ENCODE results near the gene KCNMB2. TPM values are rescaled to one million over a fixed set of nuclear protein-coding genes. Genes with fewer than 3 reads are reported as not detected.

The KCNMB2 gene
- total and polyA plus RNA-seq, 9 donors = 11.7 to 25.3 (median 17.2) TPM

- DNase-seq = no peak
- Histone ChIP-seq H3K36me3 (ENCODE audit: control insufficient read depth, insufficient read depth, low read length) (no peaks in the 10 kb centered on the region), H3K27me3 (ENCODE audit: control insufficient read depth, insufficient read depth, low read length) (no peaks in the 10 kb centered on the region), H3K4me3 (ENCODE audit: low read length) (no peak overlapping the region), H3K27ac (ENCODE audit: low read length) (no peak overlapping the region), H3K9me3 (replicated peaks; ENCODE audit: control insufficient read depth, low read depth, low read length) (no peaks in the 10 kb centered on the region), H3K4me1 (ENCODE audit: control insufficient read depth, insufficient read depth, low read length) (no peaks in the 10 kb centered on the region)
- WGBS (ENCODE audit: insufficient coverage) = no CpG with 5 or more reads among the region's 4 CpGs
Observed at GRCh38 chr3:178778589-178778988, 242.4 kb downstream of the KCNMB2 start.

- Histone ChIP-seq H3K27me3 (ENCODE audit: control insufficient read depth, insufficient read depth, low read length) (no peaks in the 10 kb centered on the region), H3K27ac (ENCODE audit: low read length) (no peak overlapping the region), H3K9me3 (replicated peaks; ENCODE audit: control insufficient read depth, low read depth, low read length) (peaks cover 8% of the 10 kb centered on the region), H3K4me3 (ENCODE audit: low read length) (no peak overlapping the region), H3K4me1 (ENCODE audit: control insufficient read depth, insufficient read depth, low read length) (no peaks in the 10 kb centered on the region), H3K36me3 (ENCODE audit: control insufficient read depth, insufficient read depth, low read length) (no peaks in the 10 kb centered on the region)
- no peak for DNase-seq
Observed at GRCh38 chr3:178785961-178786360, 249.7 kb downstream of the KCNMB2 start.

DNA sequence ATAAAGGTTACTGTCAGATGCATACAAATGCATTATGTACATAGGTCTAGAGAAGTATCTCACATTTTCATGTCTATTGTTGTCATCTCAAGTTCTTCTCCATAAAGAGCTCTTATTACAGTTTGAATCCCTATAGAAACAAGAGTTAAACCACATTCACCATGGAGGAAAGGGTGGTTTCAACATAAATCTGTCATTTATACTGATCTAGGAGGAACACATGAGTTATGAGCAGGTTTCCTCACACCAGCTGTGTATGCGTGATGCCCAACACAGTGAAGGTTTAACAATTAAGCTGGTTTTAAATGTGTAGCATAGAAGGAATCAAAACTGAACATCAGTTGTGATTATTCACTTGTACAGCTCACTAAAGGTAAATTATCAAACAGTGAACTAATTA, 251.7 kb downstream of the KCNMB2 start:
- no peaks in the 10 kb centered on the region for H3K27me3 ChIP-seq (ENCODE audit: control insufficient read depth, insufficient read depth, low read length)
- no CpG with 5 or more reads among the region's 1 CpG for WGBS (ENCODE audit: insufficient coverage)

DNA sequence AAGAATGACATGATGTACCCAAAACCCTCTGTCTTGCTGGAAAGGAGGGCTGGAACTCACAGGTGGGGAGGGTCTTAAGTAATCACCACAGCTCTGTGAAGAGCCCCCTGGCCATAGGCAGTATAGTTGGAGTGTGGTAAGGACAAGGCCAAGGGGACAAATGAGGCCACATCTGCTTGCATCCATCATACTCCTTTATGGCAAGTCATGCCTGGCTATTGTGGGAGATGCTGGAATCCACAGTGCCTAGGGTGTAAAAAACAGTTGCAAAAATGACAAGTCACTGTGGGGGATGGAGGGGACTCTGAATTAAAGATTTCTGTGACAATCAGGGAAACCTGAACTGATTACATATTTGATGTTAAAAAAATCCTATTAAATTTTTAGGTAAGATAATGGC, 258.5 kb downstream of the KCNMB2 start:
- H3K9me3 ChIP-seq (replicated peaks; ENCODE audit: control insufficient read depth, low read depth, low read length) = peaks cover 9% of the 10 kb centered on the region
- no peaks in the 10 kb centered on the region for H3K36me3 ChIP-seq (ENCODE audit: control insufficient read depth, insufficient read depth, low read length)
- no peak overlapping the region for H3K4me3 ChIP-seq (ENCODE audit: low read length)

More for the DNA sequence above, 251.7 kb downstream of the KCNMB2 start:
- H3K4me3 ChIP-seq (ENCODE audit: low read length) = no peak overlapping the region
- no peaks in the 10 kb centered on the region for H3K36me3 ChIP-seq (ENCODE audit: control insufficient read depth, insufficient read depth, low read length)
- peaks cover 9% of the 10 kb centered on the region for H3K9me3 ChIP-seq (replicated peaks; ENCODE audit: control insufficient read depth, low read depth, low read length)
- DNase-seq = no peak
- H3K4me1 ChIP-seq (ENCODE audit: control insufficient read depth, insufficient read depth, low read length) = no peaks in the 10 kb centered on the region
- no peak overlapping the region for H3K27ac ChIP-seq (ENCODE audit: low read length)

DNA sequence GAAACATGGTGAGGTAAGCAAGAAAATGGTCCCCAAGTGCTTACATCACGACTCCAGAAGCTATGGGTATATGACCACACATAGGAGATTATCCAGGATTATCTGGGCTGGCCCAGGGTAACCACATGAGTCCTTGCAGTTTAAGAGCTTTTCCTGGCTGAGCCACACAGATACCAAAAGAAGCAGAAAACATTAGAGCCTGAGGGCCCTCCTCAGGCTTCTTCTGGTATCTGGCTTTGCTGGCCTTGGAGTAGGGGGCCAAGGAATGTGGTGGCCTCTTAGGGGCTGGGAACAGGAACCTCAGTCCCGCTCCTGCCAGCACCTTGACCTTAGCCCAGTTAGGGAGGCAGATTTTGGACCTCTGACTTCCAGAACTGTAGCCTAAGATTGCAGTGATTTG, 259.1 kb downstream of the KCNMB2 start:
- DNase-seq = no peak
- Histone ChIP-seq H3K27ac (ENCODE audit: low read length) (no peak overlapping the region), H3K27me3 (ENCODE audit: control insufficient read depth, insufficient read depth, low read length) (no peaks in the 10 kb centered on the region), H3K4me1 (ENCODE audit: control insufficient read depth, insufficient read depth, low read length) (no peaks in the 10 kb centered on the region), H3K36me3 (ENCODE audit: control insufficient read depth, insufficient read depth, low read length) (no peaks in the 10 kb centered on the region), H3K4me3 (ENCODE audit: low read length) (no peak overlapping the region), H3K9me3 (replicated peaks; ENCODE audit: control insufficient read depth, low read depth, low read length) (peaks cover 7% of the 10 kb centered on the region)
- 100% methylated on average over 1 of the region's 2 CpGs for WGBS (ENCODE audit: insufficient coverage)

More for the DNA sequence above, 258.5 kb downstream of the KCNMB2 start:
- Histone ChIP-seq H3K4me1 (ENCODE audit: control insufficient read depth, insufficient read depth, low read length) (no peaks in the 10 kb centered on the region), H3K27me3 (ENCODE audit: control insufficient read depth, insufficient read depth, low read length) (no peaks in the 10 kb centered on the region), H3K27ac (ENCODE audit: low read length) (no peak overlapping the region)
- DNase-seq = no peak

- H3K9me3 ChIP-seq (replicated peaks; ENCODE audit: control insufficient read depth, low read depth, low read length) = no peaks in the 10 kb centered on the region
- peaks cover 3% of the 10 kb centered on the region for H3K4me1 ChIP-seq (ENCODE audit: control insufficient read depth, insufficient read depth, low read length)
- no peak overlapping the region for H3K4me3 ChIP-seq (ENCODE audit: low read length)
- H3K36me3 ChIP-seq (ENCODE audit: control insufficient read depth, insufficient read depth, low read length) = no peaks in the 10 kb centered on the region
- DNase-seq = no peak
- WGBS (ENCODE audit: insufficient coverage) = 40% methylated on average over 1 of the region's 3 CpGs
- H3K27ac ChIP-seq (ENCODE audit: low read length) = no peak overlapping the region
- H3K27me3 ChIP-seq (ENCODE audit: control insufficient read depth, insufficient read depth, low read length) = no peaks in the 10 kb centered on the region
Observed at GRCh38 chr3:178802259-178802658, 266.0 kb downstream of the KCNMB2 start.

- Histone ChIP-seq H3K27me3 (ENCODE audit: control insufficient read depth, insufficient read depth, low read length) (no peaks in the 10 kb centered on the region), H3K27ac (ENCODE audit: low read length) (no peak overlapping the region), H3K36me3 (ENCODE audit: control insufficient read depth, insufficient read depth, low read length) (no peaks in the 10 kb centered on the region), H3K4me3 (ENCODE audit: low read length) (no peak overlapping the region), H3K4me1 (ENCODE audit: control insufficient read depth, insufficient read depth, low read length) (peaks cover 6% of the 10 kb centered on the region), H3K9me3 (replicated peaks; ENCODE audit: control insufficient read depth, low read depth, low read length) (no peaks in the 10 kb centered on the region)
- no peak for DNase-seq
- 96% methylated on average over 2 of the region's 3 CpGs for WGBS (ENCODE audit: insufficient coverage)
Observed at GRCh38 chr3:178802993-178803693, 266.9 kb downstream of the KCNMB2 start.

DNA sequence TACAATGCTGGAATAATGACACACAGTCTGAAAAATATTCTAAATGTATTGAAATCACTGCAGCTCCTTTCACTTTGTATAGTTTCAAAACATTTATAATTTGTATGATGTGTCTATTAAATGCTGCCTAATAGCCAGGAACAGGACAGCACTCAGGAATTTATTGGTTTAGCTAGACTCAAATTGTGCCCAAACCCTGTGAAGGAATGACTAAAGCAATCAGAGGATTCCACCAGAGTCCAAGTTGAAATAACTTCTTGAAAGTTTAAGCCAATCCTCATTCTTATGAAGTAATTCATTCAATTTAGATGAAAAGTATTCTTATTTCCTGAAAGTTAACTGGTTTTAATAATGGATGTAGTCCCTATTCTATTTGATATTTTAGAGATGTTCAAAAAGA, 268.4 kb downstream of the KCNMB2 start:
- no peaks in the 10 kb centered on the region for H3K36me3 ChIP-seq (ENCODE audit: control insufficient read depth, insufficient read depth, low read length)
- no peak overlapping the region for H3K27ac ChIP-seq (ENCODE audit: low read length)
- peaks cover 8% of the 10 kb centered on the region for H3K4me1 ChIP-seq (ENCODE audit: control insufficient read depth, insufficient read depth, low read length)
- H3K27me3 ChIP-seq (ENCODE audit: control insufficient read depth, insufficient read depth, low read length) = no peaks in the 10 kb centered on the region
- no peaks in the 10 kb centered on the region for H3K9me3 ChIP-seq (replicated peaks; ENCODE audit: control insufficient read depth, low read depth, low read length)
- H3K4me3 ChIP-seq (ENCODE audit: low read length) = no peak overlapping the region
- no peak for DNase-seq

GRCh38 chr3:178805741-178806140, 269.5 kb downstream of the KCNMB2 start:
- no CpG with 5 or more reads among the region's 7 CpGs for WGBS (ENCODE audit: insufficient coverage)
- Histone ChIP-seq H3K4me1 (ENCODE audit: control insufficient read depth, insufficient read depth, low read length) (peaks cover 8% of the 10 kb centered on the region), H3K4me3 (ENCODE audit: low read length) (no peak overlapping the region), H3K27me3 (ENCODE audit: control insufficient read depth, insufficient read depth, low read length) (no peaks in the 10 kb centered on the region), H3K36me3 (ENCODE audit: control insufficient read depth, insufficient read depth, low read length) (no peaks in the 10 kb centered on the region), H3K9me3 (replicated peaks; ENCODE audit: control insufficient read depth, low read depth, low read length) (no peaks in the 10 kb centered on the region), H3K27ac (ENCODE audit: low read length) (no peak overlapping the region)
- DNase-seq = no peak

GRCh38 chr3:178806651-178807050, 270.4 kb downstream of the KCNMB2 start:
- no peak for DNase-seq
- H3K9me3 ChIP-seq (replicated peaks; ENCODE audit: control insufficient read depth, low read depth, low read length) = no peaks in the 10 kb centered on the region
- H3K4me1 ChIP-seq (ENCODE audit: control insufficient read depth, insufficient read depth, low read length) = peaks cover 8% of the 10 kb centered on the region
- H3K27ac ChIP-seq (ENCODE audit: low read length) = no peak overlapping the region
- H3K27me3 ChIP-seq (ENCODE audit: control insufficient read depth, insufficient read depth, low read length) = no peaks in the 10 kb centered on the region
- no CpG with 5 or more reads among the region's 1 CpG for WGBS (ENCODE audit: insufficient coverage)
- no peak overlapping the region for H3K4me3 ChIP-seq (ENCODE audit: low read length)
- no peaks in the 10 kb centered on the region for H3K36me3 ChIP-seq (ENCODE audit: control insufficient read depth, insufficient read depth, low read length)

DNA sequence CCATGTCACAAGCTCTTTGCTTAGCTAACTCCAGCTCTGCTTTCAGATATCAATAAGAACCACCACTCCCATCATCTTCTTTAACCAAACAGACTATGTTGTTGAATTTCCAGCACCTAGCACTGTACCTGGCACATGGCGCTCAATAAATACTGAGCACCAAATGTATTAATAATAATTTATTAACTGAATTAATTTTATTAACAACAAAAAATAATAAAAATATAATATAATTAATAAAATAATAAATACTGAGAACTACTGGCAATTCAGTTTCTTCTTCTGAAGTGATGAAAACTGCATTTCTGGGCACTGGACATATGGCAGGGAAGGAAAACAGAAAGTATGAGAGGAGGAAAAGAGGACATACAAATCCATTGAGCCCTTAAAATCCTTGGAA, 271.5 kb downstream of the KCNMB2 start:
- H3K9me3 ChIP-seq (replicated peaks; ENCODE audit: control insufficient read depth, low read depth, low read length) = no peaks in the 10 kb centered on the region
- no peaks in the 10 kb centered on the region for H3K36me3 ChIP-seq (ENCODE audit: control insufficient read depth, insufficient read depth, low read length)
- no peak overlapping the region for H3K4me3 ChIP-seq (ENCODE audit: low read length)
- H3K27ac ChIP-seq (ENCODE audit: low read length) = no peak overlapping the region
- H3K27me3 ChIP-seq (ENCODE audit: control insufficient read depth, insufficient read depth, low read length) = no peaks in the 10 kb centered on the region
- peaks cover 8% of the 10 kb centered on the region for H3K4me1 ChIP-seq (ENCODE audit: control insufficient read depth, insufficient read depth, low read length)
- no peak for DNase-seq
- no CpG with 5 or more reads among the region's 1 CpG for WGBS (ENCODE audit: insufficient coverage)

All from muscle of leg (tissue), 11 donors.